Hepatocyte (in vitro differentiated cells): ENCODE data around the gene PER2.

Experiments used
- CTCF ChIP-seq: fragments of 200-600 bp; sonication (generic); IDR thresholded peaks from 2 replicates; pipeline ENCODE4 v1.5.1; 2016; ENCODE audit warnings: antibody characterized with exemption, mild to moderate bottlenecking; ENCODE audit not compliant: poor library complexity
- EZH2 ChIP-seq: fragments of 200-600 bp; sonication (generic); IDR thresholded peaks from 2 replicates; pipeline ENCODE4 v1.6.1; 2016; ENCODE audit warnings: antibody characterized with exemption, mild to moderate bottlenecking, borderline replicate concordance
- EZH2phosphoT487 ChIP-seq: fragments of 200-600 bp; sonication (generic); IDR thresholded peaks from one replicate; pipeline ENCODE4 v1.6.1; 2018; ENCODE audit warnings: antibody characterized with exemption, mild to moderate bottlenecking, low read depth, moderate library complexity; ENCODE audit not compliant: unreplicated experiment, severe bottlenecking

DNA sequence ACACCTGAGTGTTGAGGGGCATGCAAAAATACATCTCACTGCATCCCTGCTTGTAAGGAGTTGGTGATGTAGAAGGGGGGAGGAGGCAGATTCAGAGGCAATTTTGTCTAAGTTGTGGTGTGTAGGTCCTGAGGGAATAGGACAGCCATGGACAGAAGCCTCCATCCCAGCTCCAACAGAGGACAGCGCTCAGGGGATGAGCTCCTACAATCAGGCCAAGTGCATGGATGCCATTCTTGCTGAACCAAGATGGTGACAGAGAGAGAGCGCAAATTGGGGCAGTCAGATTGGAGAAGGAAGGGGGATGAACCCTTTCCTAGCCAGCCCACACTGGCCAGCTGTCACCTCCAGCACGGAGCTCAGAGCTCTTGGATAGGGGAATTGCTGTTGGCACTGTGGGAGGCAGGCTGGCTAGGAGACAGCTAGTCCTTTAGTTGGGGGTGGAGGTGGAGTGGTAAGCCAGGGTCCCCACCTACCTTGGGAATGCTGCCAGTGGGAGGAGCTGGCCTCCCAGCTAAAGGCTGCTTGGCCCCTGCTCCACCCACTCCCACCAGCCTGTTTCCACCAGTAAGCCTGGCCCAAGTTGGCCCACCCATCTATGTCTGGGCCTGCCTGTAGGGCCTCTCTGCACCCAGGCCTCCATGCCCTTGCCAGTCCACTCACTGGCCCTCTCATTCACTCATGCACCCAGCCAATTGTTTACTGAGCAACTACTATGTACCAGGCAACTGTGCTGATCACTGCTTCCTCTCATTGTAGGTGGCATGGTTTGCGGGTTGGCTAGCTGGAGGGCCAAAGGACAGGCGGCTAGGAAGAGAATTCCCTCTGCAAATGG is 2.5 kb upstream of the PER2 start:
- TF ChIP-seq CTCF (no peak), EZH2 (no peak), EZH2phosphoT487 (no peak)
